GM20000 (cell line): ENCODE data around the gene C3orf22.

Experiments used
- DNase-seq: peaks from one replicate; pipeline ENCODE4 v3.0.0; 2012; ENCODE audit warnings: low spot score
- CTCF ChIP-seq: IDR thresholded peaks from 2 replicates; pipeline ENCODE4 v1.5.1; 2012; ENCODE audit warnings: mild to moderate bottlenecking, control low read depth; ENCODE audit errors: extremely low read depth, missing control alignments

Gene C3orf22

GRCh38 chr3:126518779-126519177 is 40.0 kb downstream of the C3orf22 start:
- TF ChIP-seq CTCF: no peak
- DNase-seq: no peak

GRCh38 chr3:126517986-126518778 is 40.5 kb downstream of the C3orf22 start:
- DNase-seq: no peak
- no peak for TF ChIP-seq CTCF

GRCh38 chr3:126517291-126517951 is 41.3 kb downstream of the C3orf22 start, which contains the start of gene UROC1:
Gene UROC1, minus strand, starts transcription at chr3:126517773. Its CDS starts 54 bp downstream, at chr3:126517719.
- no peak for DNase-seq
- TF ChIP-seq CTCF: no peak

GRCh38 chr3:126516936-126517290 is 41.8 kb downstream of the C3orf22 start:
- DNase-seq: no peak

GRCh38 chr3:126516152-126516935 is 42.4 kb downstream of the C3orf22 start:
- TF ChIP-seq CTCF: no peak
- no peak for DNase-seq

More at GRCh38 chr3:126516936-126517290, 41.8 kb downstream of the C3orf22 start:
- no peak for TF ChIP-seq CTCF

GRCh38 chr3:126515066-126515706 is 43.5 kb downstream of the C3orf22 start:
- DNase-seq: no peak
- TF ChIP-seq CTCF: no peak

- no peak for TF ChIP-seq CTCF
- no peak for DNase-seq
Observed at GRCh38 chr3:126514161-126514560, 44.6 kb downstream of the C3orf22 start.
